ENCODE measurements around the gene S100A13.
"Not testable (repeated sequence)": the region's sequence is repeated elsewhere in the genome, so short reads cannot be mapped to it uniquely, and the experiment has no call there.

S100A13 gene

GRCh38 chr1:153606194-153606593, 21.1 kb downstream of the S100A13 start:
- DNase-seq (ENCODE audit: low spot score), result no peak

- no peak for DNase-seq (ENCODE audit: low spot score)
Observed at GRCh38 chr1:153602749-153603148, 24.6 kb downstream of the S100A13 start.

- DNase-seq (ENCODE audit: low spot score), result no peak
Observed at GRCh38 chr1:153599847-153600246, 27.5 kb downstream of the S100A13 start.

GRCh38 chr1:153598309-153599172, 28.8 kb downstream of the S100A13 start:
- no peak for DNase-seq (ENCODE audit: low spot score)

- no peak for DNase-seq (ENCODE audit: low spot score)
Observed at GRCh38 chr1:153597206-153597605, 30.1 kb downstream of the S100A13 start.

GRCh38 chr1:153592748-153593147, 34.6 kb downstream of the S100A13 start:
- DNase-seq (ENCODE audit: low spot score), result no peak

GRCh38 chr1:153588482-153588881, 38.8 kb downstream of the S100A13 start:
- DNase-seq (ENCODE audit: low spot score), result no peak

GRCh38 chr1:153588033-153588432, 39.3 kb downstream of the S100A13 start:
- DNase-seq (ENCODE audit: low spot score), result not testable (repeated sequence)

- DNase-seq (ENCODE audit: low spot score), result no peak
Observed at GRCh38 chr1:153587314-153587713, 40.0 kb downstream of the S100A13 start.

- no peak for DNase-seq (ENCODE audit: low spot score)
Observed at GRCh38 chr1:153586347-153586746, 41.0 kb downstream of the S100A13 start.

GRCh38 chr1:153585006-153585405, 42.3 kb downstream of the S100A13 start:
- no peak for DNase-seq (ENCODE audit: low spot score)

- no peak for DNase-seq (ENCODE audit: low spot score)
Observed at GRCh38 chr1:153583976-153584375, 43.3 kb downstream of the S100A13 start.

GRCh38 chr1:153583514-153583913, 43.8 kb downstream of the S100A13 start:
- DNase-seq (ENCODE audit: low spot score), result not testable (repeated sequence)

GRCh38 chr1:153582836-153583235, 44.5 kb downstream of the S100A13 start:
- not testable (repeated sequence) for DNase-seq (ENCODE audit: low spot score)

GRCh38 chr1:153578936-153579335, 48.4 kb downstream of the S100A13 start:
- DNase-seq (ENCODE audit: low spot score), result no peak

- no peak for DNase-seq (ENCODE audit: low spot score)
Observed at GRCh38 chr1:153578490-153578889, 48.8 kb downstream of the S100A13 start.

- no peak for DNase-seq (ENCODE audit: low spot score)
Observed at GRCh38 chr1:153577624-153578051, 49.7 kb downstream of the S100A13 start.

GRCh38 chr1:153577138-153577537, 50.2 kb downstream of the S100A13 start:
- DNase-seq (ENCODE audit: low spot score), result no peak

- DNase-seq (ENCODE audit: low spot score), result not testable (repeated sequence)
Observed at GRCh38 chr1:153575497-153575896, 51.8 kb downstream of the S100A13 start.

- DNase-seq (ENCODE audit: low spot score), result not testable (repeated sequence)
Observed at GRCh38 chr1:153575081-153575491, 52.2 kb downstream of the S100A13 start.

GRCh38 chr1:153573351-153573750, 54.0 kb downstream of the S100A13 start:
- no peak for DNase-seq (ENCODE audit: low spot score)

- DNase-seq (ENCODE audit: low spot score), result no peak
Observed at GRCh38 chr1:153572569-153573015, 54.7 kb downstream of the S100A13 start.

- no peak for DNase-seq (ENCODE audit: low spot score)
Observed at GRCh38 chr1:153571706-153572105, 55.6 kb downstream of the S100A13 start.

GRCh38 chr1:153570874-153571273, 56.4 kb downstream of the S100A13 start:
- DNase-seq (ENCODE audit: low spot score), result no peak
